ENCODE data around the gene RNF114.
"Not testable (repeated sequence)": the region's sequence is repeated elsewhere in the genome, so short reads cannot be mapped to it uniquely, and the experiment has no call there.

Gene RNF114

GRCh38 chr20:49993301-49993751, 57.1 kb downstream of the RNF114 start:
- TF ChIP-seq ZFP69B (tag by site-specific recombination; IDR thresholded peaks at IDR 0.05) (peak; percentile 86), ZNF692 (tag by site-specific recombination; IDR thresholded peaks at IDR 0.05) (peak; percentile 91), ZNF621 (tag by site-specific recombination; IDR thresholded peaks at IDR 0.05) (no peak), ZNF664 (tag by site-specific recombination; IDR thresholded peaks at IDR 0.05) (no peak), ZFHX2 (tag by site-specific recombination; conservative IDR thresholded peaks at IDR 0.05) (no peak)
- Histone ChIP-seq H3K36me3 (ENCODE audit: control insufficient read depth in 2 of 2, insufficient read depth in 1 of 2, low read length in 2 of 2) (peaks cover 0 to 2% of the 10 kb centered on the region in 2 experiments; a peak in 1 of 3 replicates), H3K4me3 (ENCODE audit: low read depth, low read length) (no peak overlapping the region), H3K27ac (ENCODE audit: extremely low read depth, low read depth, low read length) (no peak overlapping the region), H3K9me3 (ENCODE audit: control insufficient read depth, insufficient read depth, low read depth, low read length) (no peaks in the 10 kb centered on the region), H3K4me1 (ENCODE audit: control insufficient read depth, insufficient read depth, low read length) (no peaks in the 10 kb centered on the region)
- POLR2A ChIA-PET = no interaction called here
- CTCF ChIA-PET = interaction anchor here (5.6 kb wide), 1 partner anchor 78 kb away, joined by 30 read pairs; no protein-coding TSS in a partner anchor

- Histone ChIP-seq H3K9me3 (ENCODE audit: control insufficient read depth, insufficient read depth, low read depth, low read length) (no peaks in the 10 kb centered on the region), H3K36me3 (ENCODE audit: control insufficient read depth in 2 of 2, insufficient read depth in 1 of 2, low read length in 2 of 2) (no peaks in the 10 kb centered on the region), H3K27ac (ENCODE audit: extremely low read depth, low read depth, low read length) (no peak overlapping the region), H3K4me3 (ENCODE audit: low read depth, low read length) (no peak overlapping the region), H3K4me1 (ENCODE audit: control insufficient read depth, insufficient read depth, low read length) (no peaks in the 10 kb centered on the region)
- CTCF ChIA-PET = interaction anchor here (0.7 to 1.4 kb wide), 2 partner anchors 71 to 75 kb away, joined by 4 to 5 read pairs; no protein-coding TSS in a partner anchor
- POLR2A ChIA-PET = no interaction called here
- no peak for TF ChIP-seq PRDM10 (tag by site-specific recombination; IDR thresholded peaks at IDR 0.05)
- no peak for TF ChIP-seq ZNF792 (tag by site-specific recombination; IDR thresholded peaks at IDR 0.05)
- TF ChIP-seq PRDM1 (tag by site-specific recombination; IDR thresholded peaks at IDR 0.05) = peak; percentile 94
- TF ChIP-seq ZNF184 (tag by site-specific recombination; IDR thresholded peaks at IDR 0.05) = no peak
- TF ChIP-seq ZNF623 (tag by site-specific recombination; IDR thresholded peaks at IDR 0.05) = peak; percentile 84
Observed at GRCh38 chr20:49995586-49995985, 59.4 kb downstream of the RNF114 start.

GRCh38 chr20:49998478-49999188, 62.4 kb downstream of the RNF114 start:
- H3K9me3 ChIP-seq (ENCODE audit: control insufficient read depth, insufficient read depth, low read depth, low read length); H3K4me3 ChIP-seq (ENCODE audit: low read depth, low read length); H3K27ac ChIP-seq (ENCODE audit: extremely low read depth, low read depth, low read length); POLR2A ChIA-PET; H3K36me3 ChIP-seq (ENCODE audit: control insufficient read depth in 2 of 2, insufficient read depth in 1 of 2, low read length in 2 of 2); H3K4me1 ChIP-seq (ENCODE audit: control insufficient read depth, insufficient read depth, low read length): not testable (repeated sequence)
- CTCF ChIA-PET = interaction anchor here (1.0 kb wide), 1 partner anchor 85 kb away, joined by 4 read pairs; no protein-coding TSS in a partner anchor
- peak; percentile 22; the same call in 1 of the 2 replicates for TF ChIP-seq ZNF362 (tag by site-specific recombination; IDR thresholded peaks at IDR 0.05)
